Neural cell (in vitro differentiated cells): Measurements from ENCODE around the gene OTOF. TPM values are rescaled to one million over a fixed set of nuclear protein-coding genes. Genes with fewer than 3 reads are reported as not detected.

Experiments
- H2AFZ ChIP-seq: fragments of 200-600, 300-800 bp; sonication (generic), shearing (Covaris generic); 2 replicates; pipeline ENCODE4 v1.6.0; 2014; ENCODE audit warnings: low read depth, mild to moderate bottlenecking, antibody characterized with exemption, low read length, moderate library complexity
- H3F3A ChIP-seq: fragments of 200-600 bp; shearing (Covaris generic); 2 replicates; pipeline ENCODE4 v1.6.1; 2016; ENCODE audit warnings: mild to moderate bottlenecking, moderate library complexity, mixed read lengths, antibody characterized with exemption, low read length; ENCODE audit not compliant: insufficient read depth, poor library complexity, severe bottlenecking
- H3K27ac ChIP-seq: fragments of 200-600, 300-800 bp; sonication (generic), shearing (Covaris generic); 2 replicates; pipeline ENCODE4 v1.5.1; 2014; ENCODE audit warnings: mild to moderate bottlenecking, low read length, moderate library complexity
- H3K27me3 ChIP-seq: fragments of 300-800, 200-600 bp; sonication (generic), shearing (Covaris generic); 2 replicates; pipeline ENCODE4 v1.6.0; 2014; ENCODE audit warnings: mild to moderate bottlenecking, low read depth, low read length, moderate library complexity; ENCODE audit not compliant: insufficient read depth
- H3K36me3 ChIP-seq: fragments of 300-800, 200-600 bp; sonication (generic), shearing (Covaris generic); 2 replicates; pipeline ENCODE4 v1.5.1; 2014; ENCODE audit warnings: mild to moderate bottlenecking, antibody characterized with exemption, low read length, moderate library complexity; ENCODE audit not compliant: insufficient read depth
- H3K4me2 ChIP-seq: fragments of 300-800, 200-600 bp; sonication (generic), shearing (Covaris generic); 2 replicates; pipeline ENCODE4 v1.6.0; 2014; ENCODE audit warnings: mild to moderate bottlenecking, low read length
- H3K4me3 ChIP-seq: fragments of 300-800, 200-600 bp; sonication (generic), shearing (Covaris generic); 2 replicates; pipeline ENCODE4 v1.5.1; 2014; ENCODE audit warnings: mild to moderate bottlenecking, low read length, moderate library complexity
- H3K79me2 ChIP-seq: fragments of 200-600 bp; shearing (Covaris generic); replicated peaks from 2 replicates; pipeline ENCODE4 v1.6.0; 2014; ENCODE audit warnings: mild to moderate bottlenecking, low read length, moderate library complexity; ENCODE audit not compliant: insufficient read depth
- H3K9ac ChIP-seq: fragments of 300-800, 200-600 bp; sonication (generic), shearing (Covaris generic); 2 replicates; pipeline ENCODE4 v1.6.1; 2016; ENCODE audit warnings: mild to moderate bottlenecking, low read length, mixed read lengths
- H3K9me2 ChIP-seq: fragments of 200-600 bp; shearing (Covaris generic); 2 replicates; pipeline ENCODE4 v1.6.1; 2016; ENCODE audit warnings: mild to moderate bottlenecking, low read length, mixed read lengths; ENCODE audit not compliant: insufficient read depth
- H3K9me3 ChIP-seq: fragments of 200-600, 300-800 bp; sonication (generic), shearing (Covaris generic); 2 replicates; pipeline ENCODE4 v1.6.1; 2016; ENCODE audit warnings: mild to moderate bottlenecking, mixed run types, low read length, moderate library complexity, mixed read lengths
- H4K20me1 ChIP-seq: fragments of 200-600 bp; shearing (Covaris generic); 2 replicates; pipeline ENCODE4 v1.6.1; 2016; ENCODE audit warnings: mild to moderate bottlenecking, mixed run types; ENCODE audit not compliant: insufficient read depth
- CTCF ChIP-seq: fragments of 450-650 bp; IDR thresholded peaks from 2 replicates; pipeline ENCODE4 v1.5.1; 2014; ENCODE audit warnings: antibody characterized with exemption, mild to moderate bottlenecking, moderate library complexity; ENCODE audit not compliant: poor library complexity, severe bottlenecking
- EP300 ChIP-seq: fragments of 450-650 bp; conservative IDR thresholded peaks from 2 replicates; pipeline ENCODE4 v1.6.1; 2014; ENCODE audit warnings: antibody characterized with exemption, mild to moderate bottlenecking, moderate library complexity; ENCODE audit not compliant: poor library complexity, severe bottlenecking
- EZH2 ChIP-seq: fragments of 200-600, 300-800 bp; shearing (Covaris generic), sonication (generic); IDR thresholded peaks from 2 replicates; pipeline ENCODE4 v1.6.1; 2014; ENCODE audit warnings: antibody characterized with exemption, low read length, borderline replicate concordance, mild to moderate bottlenecking; ENCODE audit not compliant: insufficient read depth, poor library complexity, severe bottlenecking
- MXI1 ChIP-seq: fragments of 450-650 bp; conservative IDR thresholded peaks from 2 replicates; pipeline ENCODE4 v1.6.1; 2014; ENCODE audit warnings: antibody characterized with exemption, mild to moderate bottlenecking; ENCODE audit not compliant: poor library complexity, severe bottlenecking
- POLR2AphosphoS5 ChIP-seq: IDR thresholded peaks from 2 replicates; pipeline ENCODE4 v1.6.1; 2012
- REST ChIP-seq: IDR thresholded peaks from 2 replicates; pipeline ENCODE4 v1.6.1; 2012; ENCODE audit warnings: borderline replicate concordance
- SMC3 ChIP-seq: fragments of 450-650 bp; conservative IDR thresholded peaks from 2 replicates; pipeline ENCODE4 v1.6.1; 2014; ENCODE audit warnings: antibody characterized with exemption, mild to moderate bottlenecking, moderate library complexity; ENCODE audit not compliant: poor library complexity
- TAF1 ChIP-seq: IDR thresholded peaks from 2 replicates; pipeline ENCODE4 v1.6.1; 2012; ENCODE audit warnings: low read depth
- polyA plus RNA-seq: library from polyadenylated mRNA; depleted of rRNA; stranded (reverse); fragments of >200 nt; gene quantifications from 2 replicates; pipeline ENCODE4 v1.2.3, GENCODE V29; 2014

OTOF gene
- polyA plus RNA-seq, 1 donor from 2014 or later: not detected

GRCh38 chr2:26450031-26450635, 27.8 kb downstream of the OTOF start:
- Histone ChIP-seq H3K9ac (no peak overlapping the region), H4K20me1 (no peaks in the 10 kb centered on the region), H3K4me2 (no peak overlapping the region), H3K9me3 (no peaks in the 10 kb centered on the region), H3F3A (no peaks in the 10 kb centered on the region), H3K4me3 (no peak overlapping the region), H3K36me3 (no peaks in the 10 kb centered on the region), H2AFZ (no peak overlapping the region), H3K9me2 (no peaks in the 10 kb centered on the region), H3K27ac (no peak overlapping the region), H3K79me2 (no peaks in the 10 kb centered on the region), H3K27me3 (no peaks in the 10 kb centered on the region)
- no peak for TF ChIP-seq MXI1
- no peak for TF ChIP-seq REST
- TF ChIP-seq EP300: no peak
- no peak for TF ChIP-seq SMC3
- TF ChIP-seq TAF1: no peak
- no peak for TF ChIP-seq POLR2AphosphoS5

- H4K20me1 ChIP-seq: no peaks in the 10 kb centered on the region
- H2AFZ ChIP-seq: no peak overlapping the region
- no peak overlapping the region for H3K27ac ChIP-seq
- H3K36me3 ChIP-seq: no peaks in the 10 kb centered on the region
- H3K27me3 ChIP-seq: no peaks in the 10 kb centered on the region
- no peak overlapping the region for H3K4me3 ChIP-seq
- no peaks in the 10 kb centered on the region for H3K9me2 ChIP-seq
- H3F3A ChIP-seq: no peaks in the 10 kb centered on the region
- no peaks in the 10 kb centered on the region for H3K9me3 ChIP-seq
- H3K4me2 ChIP-seq: no peak overlapping the region
- TF ChIP-seq MXI1 (no peak), EZH2 (no peak), SMC3 (no peak), EP300 (no peak), CTCF (no peak)
- H3K79me2 ChIP-seq: no peaks in the 10 kb centered on the region
- no peak overlapping the region for H3K9ac ChIP-seq
Measured at GRCh38 chr2:26449278-26450030, 28.5 kb downstream of the OTOF start.
